Measurements from ENCODE around the gene PNMA3.
"Not testable (repeated sequence)": the region's sequence is repeated elsewhere in the genome, so short reads cannot be mapped to it uniquely, and the experiment has no call there.

Gene PNMA3

DNA sequence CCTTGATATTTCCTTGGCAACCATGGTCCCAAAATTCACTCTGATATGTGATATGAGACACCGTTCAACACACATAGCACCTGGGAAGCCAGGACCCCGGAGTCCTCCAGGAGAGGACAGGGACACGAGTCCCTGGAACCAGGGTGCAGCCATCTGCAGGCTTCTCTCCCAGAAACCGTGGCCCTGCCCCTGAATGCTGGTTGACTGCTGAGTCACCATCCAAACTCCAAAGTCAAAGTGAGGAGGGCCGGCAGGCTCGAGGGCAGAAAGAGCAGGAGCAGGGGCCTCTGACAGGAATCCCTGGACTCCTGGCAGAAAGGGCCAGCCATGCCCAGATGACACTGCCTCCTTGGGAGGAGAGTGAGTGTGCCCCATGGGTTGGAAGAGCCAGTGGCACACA lies 9.1 kb downstream of the PNMA3 start:
- no peak overlapping the region for H3K4me3 ChIP-seq (ENCODE audit: insufficient read depth, low read length, poor library complexity, severe bottlenecking)
- no peaks in the 10 kb centered on the region for H3K79me2 ChIP-seq (ENCODE audit: insufficient read depth, low read length)
- no peak overlapping the region for H3K4me2 ChIP-seq (ENCODE audit: low read depth, low read length, poor library complexity, severe bottlenecking)
- H3K9ac ChIP-seq (ENCODE audit: low read length), result no peak overlapping the region
- no peaks in the 10 kb centered on the region for H3K9me3 ChIP-seq (ENCODE audit: insufficient read depth, low read length)
- no peaks in the 10 kb centered on the region for H3F3A ChIP-seq (ENCODE audit: insufficient read depth)
- no peaks in the 10 kb centered on the region for H3K9me2 ChIP-seq (replicated peaks; ENCODE audit: insufficient read depth, low read length)
- H3K27ac ChIP-seq (ENCODE audit: low read depth, low read length), result no peak overlapping the region
- no peak overlapping the region for H2AFZ ChIP-seq (ENCODE audit: low read depth, low read length, severe bottlenecking)
- TF ChIP-seq, protein P1, sequence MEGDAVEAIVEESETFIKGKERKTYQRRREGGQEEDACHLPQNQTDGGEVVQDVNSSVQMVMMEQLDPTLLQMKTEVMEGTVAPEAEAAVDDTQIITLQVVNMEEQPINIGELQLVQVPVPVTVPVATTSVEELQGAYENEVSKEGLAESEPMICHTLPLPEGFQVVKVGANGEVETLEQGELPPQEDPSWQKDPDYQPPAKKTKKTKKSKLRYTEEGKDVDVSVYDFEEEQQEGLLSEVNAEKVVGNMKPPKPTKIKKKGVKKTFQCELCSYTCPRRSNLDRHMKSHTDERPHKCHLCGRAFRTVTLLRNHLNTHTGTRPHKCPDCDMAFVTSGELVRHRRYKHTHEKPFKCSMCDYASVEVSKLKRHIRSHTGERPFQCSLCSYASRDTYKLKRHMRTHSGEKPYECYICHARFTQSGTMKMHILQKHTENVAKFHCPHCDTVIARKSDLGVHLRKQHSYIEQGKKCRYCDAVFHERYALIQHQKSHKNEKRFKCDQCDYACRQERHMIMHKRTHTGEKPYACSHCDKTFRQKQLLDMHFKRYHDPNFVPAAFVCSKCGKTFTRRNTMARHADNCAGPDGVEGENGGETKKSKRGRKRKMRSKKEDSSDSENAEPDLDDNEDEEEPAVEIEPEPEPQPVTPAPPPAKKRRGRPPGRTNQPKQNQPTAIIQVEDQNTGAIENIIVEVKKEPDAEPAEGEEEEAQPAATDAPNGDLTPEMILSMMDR (IDR thresholded peaks at IDR 0.05; ENCODE audit: insufficient read depth, low read length, poor library complexity, severe bottlenecking), result no peak
- TF ChIP-seq EZH2phosphoT487 (conservative IDR thresholded peaks at IDR 0.05; ENCODE audit: low read length), result no peak
- H4K20me1 ChIP-seq (ENCODE audit: low read depth, low read length), result no peaks in the 10 kb centered on the region
- H3K27me3 ChIP-seq (ENCODE audit: low read length), result no peaks in the 10 kb centered on the region
- no peaks in the 10 kb centered on the region for H3K36me3 ChIP-seq (ENCODE audit: low read length)

DNA sequence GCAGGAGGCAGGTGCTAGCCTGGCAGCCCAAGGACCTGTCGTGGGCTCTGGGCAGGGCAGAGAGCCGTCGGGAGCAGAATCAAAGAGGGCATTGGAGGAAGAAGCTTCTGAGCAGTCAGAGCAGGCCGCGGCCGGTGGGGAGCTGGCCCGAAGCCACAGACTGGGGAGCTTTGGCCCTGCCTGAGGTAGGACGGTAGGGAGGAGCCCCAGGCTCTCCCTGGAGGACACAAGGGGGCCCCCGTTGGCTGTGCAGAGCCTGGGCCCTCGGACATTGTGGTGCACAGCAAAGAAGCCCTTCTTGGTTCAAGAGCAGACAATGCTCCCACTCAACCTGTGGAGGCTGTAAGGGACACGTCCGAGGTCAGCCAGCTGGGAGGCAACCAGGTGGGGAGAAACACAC lies 10.1 kb downstream of the PNMA3 start:
- not testable (repeated sequence) for H3K9me3 ChIP-seq (ENCODE audit: insufficient read depth, low read length); H3K9ac ChIP-seq (ENCODE audit: low read length); H3K27me3 ChIP-seq (ENCODE audit: low read length); H3K27ac ChIP-seq (ENCODE audit: low read depth, low read length); H4K20me1 ChIP-seq (ENCODE audit: low read depth, low read length); H3F3A ChIP-seq (ENCODE audit: insufficient read depth); H3K4me2 ChIP-seq (ENCODE audit: low read depth, low read length, poor library complexity, severe bottlenecking); H3K79me2 ChIP-seq (ENCODE audit: insufficient read depth, low read length); H3K4me3 ChIP-seq (ENCODE audit: insufficient read depth, low read length, poor library complexity, severe bottlenecking); H2AFZ ChIP-seq (ENCODE audit: low read depth, low read length, severe bottlenecking); H3K36me3 ChIP-seq (ENCODE audit: low read length); H3K9me2 ChIP-seq (replicated peaks; ENCODE audit: insufficient read depth, low read length)

DNA sequence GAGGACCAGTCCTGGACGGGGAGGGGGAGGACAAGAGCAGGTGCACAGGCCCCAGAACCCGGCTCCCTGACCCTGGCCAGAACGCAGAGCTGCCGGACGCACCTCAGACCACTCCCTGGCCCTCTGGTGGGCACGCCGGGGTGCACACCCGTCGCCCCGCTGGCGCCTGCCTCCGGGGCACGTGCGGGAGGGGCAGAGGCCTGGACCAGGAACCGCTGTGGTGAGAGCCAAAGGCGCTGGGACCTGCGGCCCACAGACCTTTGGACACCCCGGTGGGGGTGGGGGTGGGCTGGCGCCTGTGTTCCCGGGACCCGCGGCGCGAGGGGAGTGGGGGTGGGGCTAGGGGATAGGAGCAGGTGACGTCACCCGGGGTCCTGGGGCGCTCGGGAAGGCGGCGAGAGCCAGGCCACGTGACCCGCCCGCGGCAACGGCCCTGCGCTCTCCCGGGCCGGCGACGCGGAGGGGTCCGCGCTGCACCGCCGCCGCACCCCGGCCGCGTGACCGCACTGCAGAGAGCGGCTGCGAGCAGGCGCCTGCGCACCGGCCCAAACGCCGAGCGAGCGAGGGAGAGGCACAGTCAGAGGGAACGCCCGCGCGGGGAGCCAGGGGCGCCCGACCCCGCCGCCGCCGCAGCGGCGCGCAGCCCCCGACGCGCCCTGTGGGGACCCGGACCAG lies 15.8 kb downstream of the PNMA3 start, which contains the start of gene PNMA6A:
TSS of gene PNMA6A (plus strand) at position 546 of the 675 bp plus-strand sequence. CDS start 609 bp downstream, outside the sequence.
- H3K9me3 ChIP-seq (ENCODE audit: insufficient read depth, low read length); H3K4me2 ChIP-seq (ENCODE audit: low read depth, low read length, poor library complexity, severe bottlenecking); H3K79me2 ChIP-seq (ENCODE audit: insufficient read depth, low read length); H3K4me3 ChIP-seq (ENCODE audit: insufficient read depth, low read length, poor library complexity, severe bottlenecking); H3K27ac ChIP-seq (ENCODE audit: low read depth, low read length); H3K9me2 ChIP-seq (replicated peaks; ENCODE audit: insufficient read depth, low read length); H2AFZ ChIP-seq (ENCODE audit: low read depth, low read length, severe bottlenecking); H3K27me3 ChIP-seq (ENCODE audit: low read length); H4K20me1 ChIP-seq (ENCODE audit: low read depth, low read length); H3F3A ChIP-seq (ENCODE audit: insufficient read depth); H3K36me3 ChIP-seq (ENCODE audit: low read length); H3K9ac ChIP-seq (ENCODE audit: low read length): not testable (repeated sequence)

DNA sequence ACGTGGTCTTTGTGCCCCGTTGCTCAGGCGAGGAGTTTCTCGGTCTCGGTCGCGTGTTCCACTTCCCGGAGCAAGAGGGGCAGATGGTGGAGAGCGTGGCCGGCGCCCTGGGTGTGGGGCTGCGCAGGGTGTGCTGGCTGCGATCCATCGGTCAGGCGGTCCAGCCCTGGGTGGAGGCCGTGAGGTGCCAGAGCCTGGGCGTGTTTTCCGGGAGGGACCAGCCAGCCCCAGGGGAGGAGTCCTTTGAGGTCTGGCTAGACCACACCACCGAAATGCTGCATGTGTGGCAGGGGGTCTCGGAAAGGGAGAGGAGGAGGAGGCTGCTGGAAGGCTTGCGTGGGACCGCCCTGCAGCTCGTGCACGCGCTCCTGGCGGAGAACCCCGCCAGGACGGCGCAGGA lies 17.1 kb downstream of the PNMA3 start:
- not testable (repeated sequence) for H3K27me3 ChIP-seq (ENCODE audit: low read length); H3K4me2 ChIP-seq (ENCODE audit: low read depth, low read length, poor library complexity, severe bottlenecking); H3K27ac ChIP-seq (ENCODE audit: low read depth, low read length); H3K9me2 ChIP-seq (replicated peaks; ENCODE audit: insufficient read depth, low read length); H3K9ac ChIP-seq (ENCODE audit: low read length); H3K4me3 ChIP-seq (ENCODE audit: insufficient read depth, low read length, poor library complexity, severe bottlenecking); H3K36me3 ChIP-seq (ENCODE audit: low read length); H3K79me2 ChIP-seq (ENCODE audit: insufficient read depth, low read length); H4K20me1 ChIP-seq (ENCODE audit: low read depth, low read length); H3F3A ChIP-seq (ENCODE audit: insufficient read depth); H2AFZ ChIP-seq (ENCODE audit: low read depth, low read length, severe bottlenecking); H3K9me3 ChIP-seq (ENCODE audit: insufficient read depth, low read length)

DNA sequence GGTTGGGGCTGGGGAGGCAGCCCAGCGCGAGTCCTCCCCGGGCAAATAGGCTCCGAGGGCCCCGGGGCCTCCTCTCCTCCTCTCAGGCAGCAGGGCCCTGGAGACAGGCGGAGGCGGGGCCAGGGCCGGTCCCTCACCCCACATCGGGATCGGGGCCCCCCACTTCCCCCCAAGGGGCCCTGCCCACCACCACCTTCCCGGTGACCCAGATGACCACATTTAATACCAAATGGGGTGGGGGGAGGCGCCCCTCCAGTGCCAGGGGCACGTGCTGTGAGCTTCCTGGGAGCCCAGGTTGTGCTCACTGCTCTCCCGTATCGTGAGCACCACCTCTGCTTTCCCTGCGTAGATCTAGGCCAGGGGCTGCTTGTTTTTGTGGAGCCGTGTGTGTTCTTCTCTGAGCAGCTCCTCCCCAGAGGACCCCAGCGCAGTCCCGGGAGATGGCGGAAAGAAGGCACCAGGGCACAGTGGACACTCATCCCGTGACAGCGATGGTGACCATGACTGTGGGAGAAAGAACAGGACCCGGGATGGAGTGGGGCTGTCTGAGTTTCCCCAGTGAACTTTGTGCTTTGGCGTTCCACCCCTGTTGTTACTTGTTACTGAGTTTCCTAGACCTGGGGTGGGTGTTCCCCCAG lies 18.1 kb downstream of the PNMA3 start:
- Histone ChIP-seq H3K79me2 (ENCODE audit: insufficient read depth, low read length) (no peaks in the 10 kb centered on the region), H3K9me3 (ENCODE audit: insufficient read depth, low read length) (no peaks in the 10 kb centered on the region), H3K9ac (ENCODE audit: low read length) (no peak overlapping the region), H3K4me3 (ENCODE audit: insufficient read depth, low read length, poor library complexity, severe bottlenecking) (no peak overlapping the region), H3K27ac (ENCODE audit: low read depth, low read length) (no peak overlapping the region), H4K20me1 (ENCODE audit: low read depth, low read length) (no peaks in the 10 kb centered on the region), H3K36me3 (ENCODE audit: low read length) (no peaks in the 10 kb centered on the region), H3K4me2 (ENCODE audit: low read depth, low read length, poor library complexity, severe bottlenecking) (no peak overlapping the region), H2AFZ (ENCODE audit: low read depth, low read length, severe bottlenecking) (no peak overlapping the region), H3F3A (ENCODE audit: insufficient read depth) (no peaks in the 10 kb centered on the region), H3K27me3 (ENCODE audit: low read length) (no peaks in the 10 kb centered on the region), H3K9me2 (replicated peaks; ENCODE audit: insufficient read depth, low read length) (no peaks in the 10 kb centered on the region)
- TF ChIP-seq, protein P1 (IDR thresholded peaks at IDR 0.05; ENCODE audit: insufficient read depth, low read length, poor library complexity, severe bottlenecking), result no peak
- no peak for TF ChIP-seq EZH2phosphoT487 (conservative IDR thresholded peaks at IDR 0.05; ENCODE audit: low read length)
